ENCODE data around the gene CCDC71. TPM values are rescaled to one million over a fixed set of nuclear protein-coding genes. Genes with fewer than 3 reads are reported as not detected.

The CCDC71 gene
- total RNA-seq, 2 experiments from 2014 or later = 14.7 to 16.0 TPM

- Histone ChIP-seq H3K9me3 (ENCODE audit: control insufficient read depth in 1 of 2, insufficient read depth in 1 of 2, low read length in 2 of 2) (peaks cover 0 to 12% of the 10 kb centered on the region in 2 experiments), H3K27ac (ENCODE audit: low read depth in 1 of 2, low read length in 2 of 2) (no peak overlapping the region), H3K4me3 (ENCODE audit: low read length) (no peak overlapping the region), H3K27me3 (ENCODE audit: control insufficient read depth in 1 of 2, insufficient read depth in 2 of 2, low read length in 2 of 2) (peaks cover 0 to 9% of the 10 kb centered on the region in 2 experiments), H3K4me1 (ENCODE audit: insufficient read depth, low read length) (no peaks in the 10 kb centered on the region), H3K36me3 (ENCODE audit: insufficient read depth, low read length) (no peaks in the 10 kb centered on the region)
- ChIA-PET POLR2A (no interaction called here), CTCF (no interaction called here)
- intact Hi-C loops (cut with DNase I, micrococcal nuclease) = no loop called here
- no peak for TF ChIP-seq CTCF (IDR thresholded peaks at IDR 0.05)
- Mint-ChIP-seq H3K9me3 (no peaks in the 10 kb centered on the region), H3K36me3 (ENCODE audit: low read depth) (no peaks in the 10 kb centered on the region), H3K27me3 (peaks cover 17% of the 10 kb centered on the region), H3K4me3 (no peak overlapping the region), H3K27ac (no peak overlapping the region), H3K4me1 (ENCODE audit: low read depth) (no peaks in the 10 kb centered on the region)
- DNase-seq = no peak
- ATAC-seq (ENCODE audit: poor library complexity) = no peak
These were observed 32.0 kb upstream of the CCDC71 start for GRCh38 chr3:49198161-49198560.

GRCh38 chr3:49191741-49192140 is 25.6 kb upstream of the CCDC71 start:
- Mint-ChIP-seq H3K9me3 (no peaks in the 10 kb centered on the region), H3K36me3 (ENCODE audit: low read depth) (no peaks in the 10 kb centered on the region), H3K27me3 (peaks cover 23% of the 10 kb centered on the region), H3K4me3 (no peak overlapping the region), H3K4me1 (ENCODE audit: low read depth) (no peaks in the 10 kb centered on the region), H3K27ac (no peak overlapping the region)
- ChIA-PET POLR2A (no interaction called here), CTCF (no interaction called here)
- H3K27me3 ChIP-seq (ENCODE audit: control insufficient read depth in 1 of 2, insufficient read depth in 2 of 2, low read length in 2 of 2) = no peaks in the 10 kb centered on the region
- H3K4me3 ChIP-seq (ENCODE audit: low read length) = no peak overlapping the region
- DNase-seq = no peak
- H3K9me3 ChIP-seq (ENCODE audit: control insufficient read depth in 1 of 2, insufficient read depth in 1 of 2, low read length in 2 of 2) = no peaks in the 10 kb centered on the region
- H3K27ac ChIP-seq (ENCODE audit: low read depth in 1 of 2, low read length in 2 of 2) = no peak overlapping the region
- ATAC-seq (ENCODE audit: poor library complexity) = no peak
- no peaks in the 10 kb centered on the region for H3K4me1 ChIP-seq (ENCODE audit: insufficient read depth, low read length)
- H3K36me3 ChIP-seq (ENCODE audit: insufficient read depth, low read length) = no peaks in the 10 kb centered on the region
- no peak for TF ChIP-seq CTCF (IDR thresholded peaks at IDR 0.05)
- intact Hi-C loops (cut with DNase I, micrococcal nuclease) = no loop called here

GRCh38 chr3:49183873-49184272 is 17.7 kb upstream of the CCDC71 start:
- H3K27ac Mint-ChIP-seq = no peak overlapping the region
- H3K36me3 Mint-ChIP-seq (ENCODE audit: low read depth) = no peaks in the 10 kb centered on the region
- no peaks in the 10 kb centered on the region for H3K27me3 ChIP-seq (ENCODE audit: control insufficient read depth in 1 of 2, insufficient read depth in 2 of 2, low read length in 2 of 2)
- no peaks in the 10 kb centered on the region for H3K9me3 Mint-ChIP-seq
- intact Hi-C loops (cut with DNase I, micrococcal nuclease) = no loop called here
- H3K9me3 ChIP-seq (ENCODE audit: control insufficient read depth in 1 of 2, insufficient read depth in 1 of 2, low read length in 2 of 2) = no peaks in the 10 kb centered on the region
- no peak overlapping the region for H3K4me3 Mint-ChIP-seq
- no peak for TF ChIP-seq CTCF (IDR thresholded peaks at IDR 0.05)
- ChIA-PET CTCF (no interaction called here), POLR2A (no interaction called here)
- H3K4me1 ChIP-seq (ENCODE audit: insufficient read depth, low read length) = no peaks in the 10 kb centered on the region
- no peaks in the 10 kb centered on the region for H3K4me1 Mint-ChIP-seq (ENCODE audit: low read depth)
- no peak overlapping the region for H3K4me3 ChIP-seq (ENCODE audit: low read length)
- no peak for ATAC-seq (ENCODE audit: poor library complexity)
- no peaks in the 10 kb centered on the region for H3K36me3 ChIP-seq (ENCODE audit: insufficient read depth, low read length)
- no peak for DNase-seq
- H3K27ac ChIP-seq (ENCODE audit: low read depth in 1 of 2, low read length in 2 of 2) = no peak overlapping the region
- peaks cover 16% of the 10 kb centered on the region for H3K27me3 Mint-ChIP-seq

All from CD4-positive, alpha-beta T cell (primary cell).